Progenitor cell of endocrine pancreas (in vitro differentiated cells): Measurements from ENCODE around the gene KCNH1. TPM values are rescaled to one million over a fixed set of nuclear protein-coding genes. Genes with fewer than 3 reads are reported as not detected.

Experiments used
- DNase-seq: peaks from one replicate; pipeline ENCODE4 v3.0.0; 2021; ENCODE audit warnings: low spot score; ENCODE audit not compliant: unreplicated experiment
- H3K27ac Mint-ChIP-seq: 2 replicates; pipeline ENCODE4 v1.8.0; 2021; ENCODE audit warnings: mild to moderate bottlenecking, moderate library complexity, mixed read lengths
- H3K27me3 Mint-ChIP-seq: 2 replicates; pipeline ENCODE4 v1.8.0; 2021; ENCODE audit warnings: mixed read lengths
- H3K36me3 Mint-ChIP-seq: 2 replicates; pipeline ENCODE4 v1.8.0; 2022; ENCODE audit warnings: mixed read lengths; ENCODE audit not compliant: insufficient read depth
- H3K4me1 Mint-ChIP-seq: 2 replicates; pipeline ENCODE4 v1.8.0; 2021; ENCODE audit warnings: low read depth, mixed read lengths
- H3K4me3 Mint-ChIP-seq: 2 replicates; pipeline ENCODE4 v1.8.0; 2021; ENCODE audit warnings: low read depth, mild to moderate bottlenecking, moderate library complexity, mixed read lengths
- H3K9me3 Mint-ChIP-seq: 2 replicates; pipeline ENCODE4 v1.8.0; 2021; ENCODE audit warnings: low read depth, mixed read lengths
- total RNA-seq: library from RNA; stranded (reverse); gene quantifications from 2 replicates; pipeline ENCODE4 v1.2.1, GENCODE V29; 2021
- TF ChIP-seq, protein P1 (sequence below): fragments of 200-600 bp; sonication (generic); IDR thresholded peaks from one replicate; pipeline ENCODE4 v1.5.0; 2021; ENCODE audit warnings: antibody characterized with exemption, mild to moderate bottlenecking; ENCODE audit not compliant: unreplicated experiment

Gene KCNH1
- total RNA-seq, 1 donor from 2014 or later: 0.38 TPM

- peaks cover 2% of the 10 kb centered on the region for H3K36me3 Mint-ChIP-seq
- H3K4me3 Mint-ChIP-seq: no peak overlapping the region
- no peak overlapping the region for H3K27ac Mint-ChIP-seq
- TF ChIP-seq, protein P1, sequence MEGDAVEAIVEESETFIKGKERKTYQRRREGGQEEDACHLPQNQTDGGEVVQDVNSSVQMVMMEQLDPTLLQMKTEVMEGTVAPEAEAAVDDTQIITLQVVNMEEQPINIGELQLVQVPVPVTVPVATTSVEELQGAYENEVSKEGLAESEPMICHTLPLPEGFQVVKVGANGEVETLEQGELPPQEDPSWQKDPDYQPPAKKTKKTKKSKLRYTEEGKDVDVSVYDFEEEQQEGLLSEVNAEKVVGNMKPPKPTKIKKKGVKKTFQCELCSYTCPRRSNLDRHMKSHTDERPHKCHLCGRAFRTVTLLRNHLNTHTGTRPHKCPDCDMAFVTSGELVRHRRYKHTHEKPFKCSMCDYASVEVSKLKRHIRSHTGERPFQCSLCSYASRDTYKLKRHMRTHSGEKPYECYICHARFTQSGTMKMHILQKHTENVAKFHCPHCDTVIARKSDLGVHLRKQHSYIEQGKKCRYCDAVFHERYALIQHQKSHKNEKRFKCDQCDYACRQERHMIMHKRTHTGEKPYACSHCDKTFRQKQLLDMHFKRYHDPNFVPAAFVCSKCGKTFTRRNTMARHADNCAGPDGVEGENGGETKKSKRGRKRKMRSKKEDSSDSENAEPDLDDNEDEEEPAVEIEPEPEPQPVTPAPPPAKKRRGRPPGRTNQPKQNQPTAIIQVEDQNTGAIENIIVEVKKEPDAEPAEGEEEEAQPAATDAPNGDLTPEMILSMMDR: no peak
- no peaks in the 10 kb centered on the region for H3K27me3 Mint-ChIP-seq
- no peaks in the 10 kb centered on the region for H3K4me1 Mint-ChIP-seq
- DNase-seq: no peak
- no peaks in the 10 kb centered on the region for H3K9me3 Mint-ChIP-seq
These were observed 450.4 kb downstream of the KCNH1 start for GRCh38 chr1:210683403-210684047.

- Mint-ChIP-seq H3K27ac (no peak overlapping the region), H3K4me3 (no peak overlapping the region), H3K36me3 (peaks cover 2% of the 10 kb centered on the region), H3K9me3 (no peaks in the 10 kb centered on the region), H3K27me3 (no peaks in the 10 kb centered on the region), H3K4me1 (no peaks in the 10 kb centered on the region)
- TF ChIP-seq, protein P1: no peak
- DNase-seq: no peak
These were observed 452.8 kb downstream of the KCNH1 start for GRCh38 chr1:210681158-210681557.

GRCh38 chr1:210678306-210678705 lies 455.6 kb downstream of the KCNH1 start:
- H3K4me3 Mint-ChIP-seq: no peak overlapping the region
- no peak for DNase-seq
- no peaks in the 10 kb centered on the region for H3K4me1 Mint-ChIP-seq
- H3K36me3 Mint-ChIP-seq: no peaks in the 10 kb centered on the region
- H3K27ac Mint-ChIP-seq: no peak overlapping the region
- H3K27me3 Mint-ChIP-seq: no peaks in the 10 kb centered on the region
- H3K9me3 Mint-ChIP-seq: no peaks in the 10 kb centered on the region
- TF ChIP-seq, protein P1: no peak

DNA sequence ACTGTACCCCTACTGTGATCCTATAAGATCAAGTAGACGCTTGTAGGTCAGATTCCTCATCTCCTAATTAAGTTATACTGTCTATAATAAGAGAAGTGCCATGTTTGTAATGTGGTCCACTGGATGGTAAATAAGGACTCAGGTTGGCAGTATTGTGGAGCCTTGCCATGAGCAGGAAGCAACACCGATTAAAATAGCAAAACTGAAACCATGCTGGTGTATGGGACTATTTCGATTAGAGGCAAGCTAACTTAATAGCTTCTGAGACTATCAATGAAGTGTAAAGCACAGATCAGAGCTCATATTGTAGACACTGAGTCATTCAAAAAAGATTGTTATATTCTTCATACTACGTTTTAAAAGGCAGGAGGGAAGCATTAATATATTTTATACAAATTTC lies 456.4 kb downstream of the KCNH1 start:
- Mint-ChIP-seq H3K36me3 (no peaks in the 10 kb centered on the region), H3K9me3 (no peaks in the 10 kb centered on the region), H3K27me3 (no peaks in the 10 kb centered on the region), H3K4me1 (no peaks in the 10 kb centered on the region), H3K27ac (no peak overlapping the region), H3K4me3 (no peak overlapping the region)
- TF ChIP-seq, protein P1: no peak
- DNase-seq: no peak

DNA sequence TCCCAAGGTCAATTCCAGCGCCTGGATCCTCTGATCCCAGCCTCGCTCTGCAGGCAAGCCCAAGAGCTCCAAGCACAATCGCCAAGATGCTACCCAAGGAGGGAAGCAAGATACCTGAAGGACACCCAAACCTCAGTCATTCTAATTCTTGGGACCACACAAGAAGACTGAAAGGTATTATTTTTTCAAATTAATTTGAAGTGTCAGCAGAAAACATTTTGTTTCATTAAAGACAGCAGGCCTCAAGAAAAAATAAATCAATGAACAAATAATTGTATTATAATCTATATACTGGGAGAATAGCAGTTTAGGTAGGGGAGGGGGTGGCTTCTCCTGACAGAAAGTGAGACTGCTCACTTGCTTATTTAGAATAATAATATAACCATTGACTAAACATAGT lies 457.4 kb downstream of the KCNH1 start:
- TF ChIP-seq, protein P1: no peak
- no peaks in the 10 kb centered on the region for H3K4me1 Mint-ChIP-seq
- no peak overlapping the region for H3K27ac Mint-ChIP-seq
- no peaks in the 10 kb centered on the region for H3K27me3 Mint-ChIP-seq
- H3K4me3 Mint-ChIP-seq: no peak overlapping the region
- H3K36me3 Mint-ChIP-seq: no peaks in the 10 kb centered on the region
- no peak for DNase-seq
- no peaks in the 10 kb centered on the region for H3K9me3 Mint-ChIP-seq
